Measurements from ENCODE around the gene IGBP1.
"Not testable (repeated sequence)": the region's sequence is repeated elsewhere in the genome, so short reads cannot be mapped to it uniquely, and the experiment has no call there.

IGBP1 gene

DNA sequence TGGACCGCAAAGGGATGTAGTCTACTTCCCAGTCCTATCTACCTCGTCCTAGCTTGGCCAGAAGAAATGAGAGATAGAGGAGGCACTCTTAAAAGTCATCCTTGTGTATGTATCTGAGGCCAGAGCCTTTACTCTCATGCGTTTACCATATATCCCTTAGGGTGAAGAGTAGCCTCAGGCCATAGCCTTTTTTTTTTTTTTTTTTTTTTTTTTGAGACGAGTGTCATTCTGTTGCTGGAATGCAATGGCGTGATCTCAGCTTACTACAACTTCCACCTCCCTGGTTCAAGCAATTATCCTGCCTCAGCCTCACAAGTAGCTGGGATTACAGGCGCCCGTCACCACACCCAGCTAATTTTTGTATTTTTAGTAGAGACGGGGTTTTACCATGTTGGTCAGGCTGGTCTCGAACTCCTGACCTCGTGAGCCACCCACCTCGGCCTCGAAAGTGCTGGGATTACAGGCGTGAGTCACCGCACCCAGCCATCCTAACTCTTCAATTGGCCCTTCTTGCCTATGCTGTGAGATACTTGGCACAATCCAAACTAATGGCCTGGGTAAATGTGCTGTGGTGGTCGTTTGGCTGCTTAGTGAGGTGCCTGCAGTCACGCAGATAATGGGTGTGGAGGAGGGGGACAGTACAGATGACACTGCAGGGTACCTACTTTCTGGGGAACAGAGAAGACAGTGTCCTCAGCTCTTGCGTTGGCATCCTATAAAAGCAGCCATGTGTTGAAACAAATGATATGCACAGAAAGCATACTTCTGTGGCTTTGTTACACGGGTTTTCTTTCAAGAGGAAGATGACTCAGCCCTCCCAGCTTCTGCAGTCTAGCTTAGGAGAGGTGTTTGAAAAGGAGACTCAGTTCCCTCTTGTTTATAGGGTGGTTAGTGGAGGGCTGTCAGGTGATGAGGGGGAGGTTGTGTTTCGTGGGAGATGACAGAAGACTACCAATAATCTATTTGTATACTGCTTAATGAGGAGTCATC, 33.6 kb downstream of the IGBP1 start:
- no peak for DNase-seq (ENCODE audit: low read depth)

DNA sequence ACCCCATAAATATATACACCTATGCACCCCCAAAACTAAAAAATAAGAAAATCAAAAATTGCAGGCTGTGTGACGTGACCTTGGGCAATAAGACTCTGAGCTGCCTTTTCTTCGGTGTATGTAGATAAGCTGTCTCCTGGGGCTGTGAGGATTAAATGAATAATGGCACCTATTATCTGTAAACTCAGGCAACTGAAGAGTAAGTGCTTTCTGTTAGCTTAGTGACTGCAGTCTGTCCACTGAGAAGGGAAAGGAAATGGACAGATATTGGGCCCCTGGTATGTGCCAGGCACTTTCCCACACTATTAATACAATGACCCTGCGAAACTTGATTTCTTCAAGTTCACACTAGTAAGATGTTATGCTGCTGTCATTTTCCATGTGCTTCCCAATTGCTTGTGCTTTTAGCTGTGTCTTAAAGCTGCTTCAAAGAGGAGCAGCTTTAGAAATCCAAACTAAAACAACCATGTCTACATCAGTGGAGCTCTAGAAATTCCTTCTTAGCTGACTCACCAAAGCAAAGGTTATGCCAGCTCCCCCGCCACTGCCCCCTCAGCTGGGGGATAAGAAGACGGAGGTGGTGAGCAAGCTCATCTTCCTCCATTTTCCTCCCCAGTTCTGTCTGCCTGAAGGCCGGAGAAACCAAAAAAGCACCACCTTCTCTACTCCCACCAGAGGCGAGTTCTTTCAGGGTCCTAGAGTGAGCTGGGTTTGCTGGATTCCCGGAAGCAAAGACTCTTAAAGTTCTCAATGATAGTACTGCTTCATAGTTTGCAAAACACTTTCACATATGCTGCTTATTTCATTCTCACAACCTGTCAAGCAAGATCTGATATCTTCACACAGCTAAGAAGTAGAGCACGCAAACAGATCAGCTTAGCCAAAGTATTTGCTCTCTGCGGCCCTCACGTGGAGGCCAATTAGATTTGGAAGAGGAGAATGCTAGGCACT, 35.3 kb downstream of the IGBP1 start:
- peak; percentile 40 for DNase-seq (ENCODE audit: low read depth)

DNA sequence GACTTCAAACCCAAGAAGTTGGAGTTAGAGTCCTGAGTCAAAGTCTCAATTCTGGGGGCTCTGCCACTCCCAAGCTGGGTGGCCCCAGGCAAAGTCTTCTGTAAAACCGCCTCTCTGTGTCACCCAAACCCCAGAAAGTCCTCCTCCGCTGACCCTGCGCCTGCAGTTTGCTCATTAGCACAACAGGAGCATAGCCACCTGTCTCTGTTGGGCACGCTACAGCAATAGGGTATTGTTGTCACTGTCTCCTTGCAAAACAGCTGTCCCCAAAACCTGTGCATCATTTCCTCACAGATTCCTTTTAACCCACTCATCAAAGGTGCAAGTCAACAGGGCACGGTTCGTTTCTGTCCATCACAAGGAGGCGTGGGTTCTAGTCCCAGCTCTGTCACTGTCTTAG, 36.0 kb downstream of the IGBP1 start:
- no peak for DNase-seq (ENCODE audit: low read depth)

DNA sequence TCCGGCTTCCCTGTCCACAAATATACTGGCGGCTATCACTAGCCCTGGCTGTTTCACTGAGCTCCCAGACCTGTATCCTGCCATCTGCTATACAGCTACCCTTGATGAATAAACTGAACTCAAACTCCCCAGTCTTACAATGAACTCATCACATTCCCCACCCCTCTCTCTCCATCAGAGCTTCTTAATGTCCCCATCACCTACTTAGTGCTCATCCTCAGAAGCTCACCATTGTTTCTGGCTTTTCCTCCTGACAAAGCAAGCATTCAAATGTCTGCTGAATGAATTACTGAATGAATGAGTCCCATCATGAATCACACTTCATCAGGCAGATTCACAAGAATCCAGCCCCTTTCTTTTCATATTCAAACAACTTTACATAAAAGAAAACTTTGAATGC, 38.4 kb downstream of the IGBP1 start:
- no peak for DNase-seq (ENCODE audit: low read depth)

DNA sequence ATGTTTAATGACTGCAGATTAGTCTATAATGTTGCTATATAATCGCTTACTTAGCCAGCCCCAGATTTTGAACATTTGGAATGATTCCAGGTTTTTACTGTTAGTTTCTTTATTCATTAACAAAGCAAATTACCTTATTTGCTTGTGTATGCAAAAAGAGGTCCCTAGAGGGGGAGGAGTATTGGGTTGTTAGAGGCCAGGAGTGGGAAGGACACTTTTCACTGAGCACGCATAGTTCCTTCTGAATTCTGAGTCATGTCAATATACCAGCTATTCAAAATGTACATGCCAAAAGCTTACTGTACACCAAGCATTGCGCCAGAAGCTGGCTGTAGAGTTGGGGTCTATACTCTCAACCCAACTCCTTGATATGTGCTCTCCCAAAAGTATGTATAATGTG, 39.0 kb downstream of the IGBP1 start:
- no peak for DNase-seq (ENCODE audit: low read depth)

DNA sequence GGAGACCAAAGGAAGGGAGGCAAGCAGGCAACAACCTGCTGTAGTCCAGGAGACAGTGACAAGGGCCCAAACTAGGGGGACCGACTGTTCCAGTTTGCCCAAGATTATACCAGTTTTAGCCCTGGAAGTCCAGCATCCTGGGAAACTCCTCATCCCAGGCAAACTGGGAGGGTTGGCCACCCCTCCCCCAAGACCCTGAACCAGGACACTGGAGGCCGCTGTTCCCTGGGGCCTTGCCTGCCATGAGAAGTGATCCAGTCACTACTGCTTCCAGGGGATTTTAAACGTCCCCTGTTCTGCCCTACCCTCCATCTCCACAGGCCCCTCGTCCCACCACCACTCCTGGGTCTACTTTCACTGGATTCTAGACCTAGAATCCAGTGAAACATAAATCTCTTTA, 39.7 kb downstream of the IGBP1 start:
- no peak for DNase-seq (ENCODE audit: low read depth)

DNA sequence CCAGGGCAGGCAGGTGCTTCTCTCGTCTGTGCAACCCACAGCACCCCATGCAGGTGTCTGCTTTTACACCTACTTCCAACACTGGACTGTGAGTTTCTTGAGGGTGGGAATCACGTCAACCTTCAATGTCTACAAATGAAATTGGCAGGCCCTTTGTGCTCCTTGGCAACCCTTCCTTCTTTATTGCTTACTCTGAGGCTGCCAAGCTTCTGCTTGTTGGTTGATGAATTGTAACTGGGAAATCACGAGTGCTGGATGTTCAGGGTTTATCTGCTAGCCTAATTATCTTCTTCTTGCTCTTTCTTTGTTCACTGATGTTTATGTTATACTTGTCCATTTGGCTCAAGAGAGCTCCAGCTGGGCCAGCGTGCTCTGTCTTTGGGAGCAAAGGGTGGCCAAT, 41.5 kb downstream of the IGBP1 start:
- no peak for DNase-seq (ENCODE audit: low read depth)

DNA sequence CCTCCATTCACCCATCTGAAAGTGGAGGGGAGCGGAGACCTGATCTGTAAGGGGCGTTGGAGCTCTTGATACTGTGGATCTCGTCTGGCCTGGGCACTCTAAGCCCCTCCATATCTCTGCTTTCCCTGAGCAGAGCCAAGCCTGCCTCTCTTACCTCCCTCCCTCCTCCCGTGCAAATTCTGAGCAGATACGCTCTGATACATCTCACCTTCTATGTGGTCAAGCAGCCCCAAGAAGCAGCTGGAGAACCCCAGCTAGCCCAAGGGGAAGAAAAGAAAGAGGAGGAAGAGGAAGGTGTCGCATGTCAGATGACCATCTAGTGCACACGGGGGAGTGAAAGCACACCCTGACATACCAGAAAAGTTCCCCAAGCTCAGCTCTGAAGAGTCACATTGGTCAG, 42.1 kb downstream of the IGBP1 start:
- no peak for DNase-seq (ENCODE audit: low read depth)

DNA sequence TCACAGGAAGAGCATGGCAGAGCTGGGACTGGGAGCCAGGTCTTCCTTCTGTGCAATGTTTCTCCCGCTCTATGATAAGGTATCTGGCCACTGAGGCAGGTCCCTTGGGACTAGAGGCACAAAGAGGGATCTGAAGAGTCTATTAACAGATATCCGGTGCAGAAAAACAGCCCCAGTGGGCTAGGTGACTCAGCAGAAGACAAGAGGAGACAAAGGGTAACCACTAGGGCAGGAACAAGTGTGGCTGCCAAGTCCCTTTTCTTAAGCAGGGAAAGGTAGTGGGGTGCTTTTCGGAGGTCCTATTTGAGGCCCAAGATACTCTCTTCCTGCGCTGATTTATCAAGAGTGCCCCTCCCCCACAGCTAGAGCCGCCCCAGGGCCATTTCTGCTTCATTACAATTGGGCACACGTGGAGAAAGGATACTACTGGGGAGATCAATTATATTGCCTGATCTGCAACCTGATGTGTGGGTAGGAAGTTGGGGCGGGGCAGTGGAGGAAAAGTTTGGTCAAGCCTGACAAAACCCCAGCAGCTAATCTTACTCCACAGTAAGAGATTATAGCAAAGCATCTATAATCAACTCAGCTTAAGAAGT, 43.8 kb downstream of the IGBP1 start, which contains the start of gene DGAT2L6:
Gene DGAT2L6, plus strand, starts transcription at position 546 of the 596 bp plus-strand sequence. CDS start 100 bp downstream, outside the sequence.
- DNase-seq (ENCODE audit: low read depth), result no peak

DNA sequence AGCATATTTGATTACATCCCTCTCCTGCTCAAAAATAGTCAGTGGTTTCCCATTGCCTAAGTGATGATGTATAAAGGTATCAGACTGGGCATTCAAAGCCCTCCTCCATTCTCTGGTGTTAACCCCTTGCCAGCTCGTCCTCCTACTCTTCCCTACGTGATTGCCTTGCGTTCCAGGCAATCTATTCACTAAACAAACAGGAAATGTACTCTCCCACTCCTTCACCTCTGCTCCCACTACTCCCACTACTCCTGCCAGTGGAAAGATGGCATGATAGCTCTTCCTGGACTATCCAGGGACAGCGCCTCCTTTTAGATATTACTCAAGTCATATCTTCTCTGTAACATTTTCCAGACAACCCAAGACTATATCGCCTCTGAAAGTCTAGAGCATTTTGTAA, 49.8 kb downstream of the IGBP1 start:
- DNase-seq (ENCODE audit: low read depth), result no peak

DNA sequence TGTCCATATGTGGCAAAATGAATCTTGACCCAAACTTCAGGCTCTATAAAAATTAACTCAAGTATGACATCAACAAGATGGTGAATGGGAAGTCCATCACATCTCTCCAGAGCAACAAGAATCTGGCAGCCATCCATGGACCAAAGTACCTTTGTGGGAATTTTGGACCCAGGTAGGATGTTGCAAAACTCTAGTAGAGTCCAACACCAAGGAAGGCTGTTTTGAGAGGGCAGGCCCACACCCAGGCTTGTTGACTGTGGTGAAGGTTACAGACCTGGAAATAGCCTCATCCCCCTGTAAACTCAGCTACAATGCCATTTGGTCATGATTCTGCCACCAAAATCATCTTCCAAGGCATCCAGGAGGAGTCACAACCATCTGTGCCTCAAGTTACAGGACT, 57.0 kb downstream of the IGBP1 start:
- DNase-seq (ENCODE audit: low read depth), result no peak

DNA sequence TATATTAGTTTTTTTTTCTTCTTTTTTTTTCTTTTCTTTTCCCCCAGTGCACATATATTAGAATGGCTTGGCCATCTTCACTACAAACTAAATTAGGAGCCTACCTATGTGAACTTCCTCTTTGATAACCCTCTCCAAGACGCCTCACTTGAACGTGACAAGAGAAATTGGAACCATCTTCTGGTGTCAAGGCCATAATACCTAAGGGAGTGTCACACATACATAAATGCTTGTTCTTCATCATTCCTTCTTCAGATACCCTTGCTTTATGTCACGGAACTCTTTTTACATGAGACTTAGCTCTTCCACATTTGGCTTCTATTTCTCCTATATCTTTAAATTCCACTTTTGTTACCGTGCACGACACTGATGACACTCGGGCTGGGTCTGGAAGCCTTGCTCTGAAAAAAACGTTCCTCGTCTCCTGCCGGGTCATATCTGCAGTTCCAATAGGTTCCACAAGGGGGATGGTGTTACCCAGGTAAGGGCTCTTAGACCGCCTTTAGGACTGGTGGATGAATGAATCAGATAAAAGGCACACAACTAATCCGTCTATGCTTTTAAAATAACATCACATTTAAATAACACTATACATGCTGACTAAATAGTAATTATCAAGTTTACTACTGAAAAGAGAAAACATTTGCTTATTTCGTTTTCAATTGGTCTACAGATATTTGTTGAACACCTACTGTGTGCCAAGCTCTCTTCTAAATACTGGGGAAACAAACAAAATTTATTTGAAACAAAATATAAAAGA, 63.9 kb downstream of the IGBP1 start:
- DNase-seq (ENCODE audit: low read depth), result no peak

DNA sequence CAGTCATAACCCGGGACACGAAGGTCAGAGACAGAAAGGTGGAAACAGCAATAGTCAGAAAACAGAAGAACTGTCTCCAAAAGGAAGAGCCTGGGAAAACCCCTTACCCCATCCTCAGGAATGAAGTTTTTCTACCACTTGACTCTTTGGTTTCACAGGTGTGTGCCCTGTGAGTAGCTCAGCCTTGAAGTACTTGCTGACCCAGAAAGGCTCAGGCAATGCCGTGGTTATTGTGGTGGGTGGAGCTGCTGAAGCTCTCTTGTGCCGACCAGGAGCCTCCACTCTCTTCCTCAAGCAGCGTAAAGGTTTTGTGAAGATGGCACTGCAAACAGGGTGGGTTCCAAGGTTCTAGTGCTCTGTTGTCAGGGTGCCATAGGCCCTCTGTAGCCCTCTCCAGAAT, 68.5 kb downstream of the IGBP1 start:
- no peak for DNase-seq (ENCODE audit: low read depth)

DNA sequence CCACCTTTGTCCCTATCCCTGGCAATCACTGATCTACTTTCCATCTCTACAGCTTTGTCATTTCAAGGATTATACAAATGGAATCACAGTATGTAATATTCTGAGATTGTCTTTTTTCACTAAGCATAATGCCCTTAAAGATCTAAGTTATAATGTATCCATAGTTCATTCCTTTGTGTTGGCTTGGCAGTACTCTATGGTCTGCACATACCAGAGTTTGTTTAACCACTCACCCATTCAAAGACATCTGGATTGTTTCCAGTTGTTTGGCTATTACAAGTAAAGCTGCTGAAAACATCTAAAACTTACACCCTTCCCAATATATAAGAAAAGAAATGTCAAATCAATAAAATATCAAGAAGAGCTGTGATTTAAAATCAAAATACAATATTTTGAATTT, 75.2 kb downstream of the IGBP1 start:
- no peak for DNase-seq (ENCODE audit: low read depth)

DNA sequence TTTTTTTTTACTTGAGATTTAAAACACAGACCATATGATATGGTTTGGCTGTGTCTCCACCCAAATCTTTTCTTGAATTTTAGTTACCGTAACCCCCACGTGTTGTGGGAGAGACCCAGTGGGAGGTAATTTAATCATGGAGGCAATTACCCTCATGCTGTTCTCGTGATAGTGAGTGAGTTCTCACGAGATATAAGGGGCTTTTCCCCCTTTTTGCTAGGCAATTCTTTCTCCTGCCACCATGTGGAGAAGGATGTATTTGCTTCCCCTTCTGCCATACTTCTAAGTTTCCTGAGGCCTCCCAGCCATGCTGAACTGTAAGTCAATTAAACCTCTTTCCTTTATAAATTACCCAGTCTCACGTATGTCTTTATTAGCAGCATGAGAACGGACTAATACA, 76.3 kb downstream of the IGBP1 start:
- DNase-seq (ENCODE audit: low read depth), result not testable (repeated sequence)

Data from HS-5 (cell line).